Measurements from ENCODE around the gene RNF26. TPM values are rescaled to one million over a fixed set of nuclear protein-coding genes. Genes with fewer than 3 reads are reported as not detected.

Gene RNF26
- total and polyA plus RNA-seq, 2 of the 4 experiments (the other 2 are of a cell fraction) = 3.4 to 36.7 TPM

DNA sequence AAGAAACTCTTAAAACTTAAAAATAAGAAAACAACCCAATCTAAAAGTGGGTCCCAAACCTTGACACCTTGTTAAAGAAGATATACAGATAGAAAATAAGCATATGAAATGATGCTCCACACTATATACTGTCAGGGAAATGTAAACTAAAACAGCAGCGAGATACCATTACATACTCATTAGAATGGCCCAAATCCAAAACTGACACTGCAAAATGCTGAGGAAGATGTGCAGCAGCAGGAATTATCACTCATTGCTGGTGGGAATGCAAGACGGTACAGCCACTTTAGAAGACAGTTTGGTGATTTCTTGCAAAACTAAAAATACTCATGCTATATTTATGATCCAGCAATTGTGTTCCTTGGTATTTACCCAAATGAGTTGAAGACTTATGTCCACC lies 5.0 kb upstream of the RNF26 start:
- H4K91ac ChIP-seq (ENCODE audit: insufficient read depth, low read depth, low read length) = no peak overlapping the region
- H3K9me3 ChIP-seq (ENCODE audit: control insufficient read depth, insufficient read depth, low read length) = no peaks in the 10 kb centered on the region
- no peak overlapping the region for H3K23ac ChIP-seq (ENCODE audit: low read depth, low read length)
- no peak overlapping the region for H2BK15ac ChIP-seq (ENCODE audit: low read depth, low read length)
- WGBS, 2 experiments (ENCODE audit: extremely low coverage in 2 of 2, insufficient read length in 1 of 2) = no CpG with 5 or more reads among the region's 2 CpGs
- H2AK5ac ChIP-seq (ENCODE audit: low read depth, low read length) = no peak overlapping the region
- no peak overlapping the region for H3K4me3 ChIP-seq (ENCODE audit: insufficient read depth, low read depth, low read length)
- H2AK9ac ChIP-seq (replicated peaks; ENCODE audit: low read depth, low read length, poor library complexity) = no peak overlapping the region
- in situ Hi-C loops (cut with MboI; ENCODE audit: low sequenced_read_pairs) = no loop called here
- H2BK5ac ChIP-seq (ENCODE audit: low read depth, low read length, poor library complexity, severe bottlenecking) = no peak overlapping the region
- H3K14ac ChIP-seq (replicated peaks; ENCODE audit: low read depth, low read length) = no peak overlapping the region
- H3K18ac ChIP-seq (ENCODE audit: low read depth, low read length) = no peak overlapping the region
- H3K27ac ChIP-seq (ENCODE audit: insufficient read depth, low read length) = no peak overlapping the region
- H4K8ac ChIP-seq (ENCODE audit: low read depth in 2 of 2, low read length in 2 of 2) = no peak overlapping the region
- no peak overlapping the region for H2BK20ac ChIP-seq (ENCODE audit: low read depth, low read length)
- TF ChIP-seq, protein P1, sequence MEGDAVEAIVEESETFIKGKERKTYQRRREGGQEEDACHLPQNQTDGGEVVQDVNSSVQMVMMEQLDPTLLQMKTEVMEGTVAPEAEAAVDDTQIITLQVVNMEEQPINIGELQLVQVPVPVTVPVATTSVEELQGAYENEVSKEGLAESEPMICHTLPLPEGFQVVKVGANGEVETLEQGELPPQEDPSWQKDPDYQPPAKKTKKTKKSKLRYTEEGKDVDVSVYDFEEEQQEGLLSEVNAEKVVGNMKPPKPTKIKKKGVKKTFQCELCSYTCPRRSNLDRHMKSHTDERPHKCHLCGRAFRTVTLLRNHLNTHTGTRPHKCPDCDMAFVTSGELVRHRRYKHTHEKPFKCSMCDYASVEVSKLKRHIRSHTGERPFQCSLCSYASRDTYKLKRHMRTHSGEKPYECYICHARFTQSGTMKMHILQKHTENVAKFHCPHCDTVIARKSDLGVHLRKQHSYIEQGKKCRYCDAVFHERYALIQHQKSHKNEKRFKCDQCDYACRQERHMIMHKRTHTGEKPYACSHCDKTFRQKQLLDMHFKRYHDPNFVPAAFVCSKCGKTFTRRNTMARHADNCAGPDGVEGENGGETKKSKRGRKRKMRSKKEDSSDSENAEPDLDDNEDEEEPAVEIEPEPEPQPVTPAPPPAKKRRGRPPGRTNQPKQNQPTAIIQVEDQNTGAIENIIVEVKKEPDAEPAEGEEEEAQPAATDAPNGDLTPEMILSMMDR (conservative IDR thresholded peaks at IDR 0.05; ENCODE audit: low read depth, low read length) = no peak
- TF ChIP-seq SMC3 (IDR thresholded peaks at IDR 0.05; ENCODE audit: low read depth, low read length) (no peak), BHLHE40 (IDR thresholded peaks at IDR 0.05; ENCODE audit: low read depth, low read length) (no peak), RFX5 (IDR thresholded peaks at IDR 0.05; ENCODE audit: low read depth, low read length) (no peak), FOS (IDR thresholded peaks at IDR 0.05; ENCODE audit: low read depth, low read length) (no peak), RCOR1 (IDR thresholded peaks at IDR 0.05; ENCODE audit: insufficient replicate concordance, low read length) (no peak), CEBPB (IDR thresholded peaks at IDR 0.05; ENCODE audit: low read depth, low read length) (no peak), CHD1 (IDR thresholded peaks at IDR 0.05; ENCODE audit: low read depth, low read length) (no peak), NFE2L2 (IDR thresholded peaks at IDR 0.05; ENCODE audit: low read depth, low read length) (no peak), POLR2A (IDR thresholded peaks at IDR 0.05; ENCODE audit: low read depth, low read length) (no peak)
- TF ChIP-seq, protein P2, sequence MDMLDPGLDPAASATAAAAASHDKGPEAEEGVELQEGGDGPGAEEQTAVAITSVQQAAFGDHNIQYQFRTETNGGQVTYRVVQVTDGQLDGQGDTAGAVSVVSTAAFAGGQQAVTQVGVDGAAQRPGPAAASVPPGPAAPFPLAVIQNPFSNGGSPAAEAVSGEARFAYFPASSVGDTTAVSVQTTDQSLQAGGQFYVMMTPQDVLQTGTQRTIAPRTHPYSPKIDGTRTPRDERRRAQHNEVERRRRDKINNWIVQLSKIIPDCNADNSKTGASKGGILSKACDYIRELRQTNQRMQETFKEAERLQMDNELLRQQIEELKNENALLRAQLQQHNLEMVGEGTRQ (IDR thresholded peaks at IDR 0.05; ENCODE audit: low read depth, low read length) = no peak
- intact Hi-C loops (cut with micrococcal nuclease) = no loop called here
- no peak for ATAC-seq (ENCODE audit: low read depth)
- no peak overlapping the region for H4K5ac ChIP-seq (ENCODE audit: low read depth, low read length)
- H3K79me1 ChIP-seq (ENCODE audit: low read depth in 1 of 2, low read length in 2 of 2) = no peaks in the 10 kb centered on the region
- CTCF ChIA-PET = no interaction called here
- H3K27me3 ChIP-seq (ENCODE audit: control insufficient read depth, insufficient read depth, low read length) = no peaks in the 10 kb centered on the region
- no peak overlapping the region for H2BK120ac ChIP-seq (ENCODE audit: low read depth, low read length)
- no peak overlapping the region for H3K9ac ChIP-seq (ENCODE audit: low read depth, low read length)
- peaks cover 4% of the 10 kb centered on the region; the same call in 1 of the 2 replicates for H3K9me1 ChIP-seq (ENCODE audit: insufficient read depth, low read length)
- no peak overlapping the region for H3K4ac ChIP-seq (ENCODE audit: low read depth, low read length)
- no peak overlapping the region for H3K56ac ChIP-seq (ENCODE audit: extremely low read depth, insufficient read depth, low read length)
- H3K36me3 ChIP-seq (ENCODE audit: control insufficient read depth, insufficient read depth, low read length) = no peaks in the 10 kb centered on the region
- no peaks in the 10 kb centered on the region for H3K4me1 ChIP-seq (ENCODE audit: control insufficient read depth, insufficient read depth, low read length)
- no peak overlapping the region for H2AFZ ChIP-seq (replicated peaks; ENCODE audit: low read length, poor library complexity)
- no peak for DNase-seq
- dilution Hi-C loops (cut with HindIII; ENCODE audit: low sequenced_read_pairs, unreplicated experiment) = no loop called here
- no peaks in the 10 kb centered on the region for H4K20me1 ChIP-seq (ENCODE audit: insufficient read depth, low read length)
- POLR2A ChIA-PET (ENCODE audit: unreplicated experiment) = no interaction called here
- H3K4me2 ChIP-seq (ENCODE audit: low read depth, low read length) = no peak overlapping the region
- BruUV-seq (replicated peaks) = no TSS peak

All from IMR-90 (cell line).